ENCODE results near the gene SLC38A2. TPM values are rescaled to one million over a fixed set of nuclear protein-coding genes. Genes with fewer than 3 reads are reported as not detected.

Gene SLC38A2
- total RNA-seq, 1 experiment from 2014 or later: 453 TPM

DNA sequence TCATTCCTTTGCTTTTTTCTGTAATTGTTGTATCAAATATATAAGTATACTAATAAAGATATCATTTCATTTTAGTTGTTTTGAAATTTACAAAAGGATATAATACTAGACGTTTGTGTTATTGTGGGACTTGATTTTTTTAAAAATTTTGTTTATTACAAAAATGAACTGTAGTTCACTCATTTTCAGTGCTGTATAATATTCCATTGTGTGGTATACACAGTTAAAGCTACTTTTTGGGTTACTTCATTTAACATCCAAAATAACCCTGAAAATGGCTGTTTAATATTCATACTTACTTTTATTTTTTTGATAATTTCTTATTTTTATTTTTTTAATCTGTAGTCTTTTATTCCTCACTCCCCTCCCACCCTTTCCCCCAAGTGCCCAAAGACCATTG, 21.4 kb downstream of the SLC38A2 start:
- no peak overlapping the region for H2BK15ac ChIP-seq (ENCODE audit: low read depth, low read length)
- no peaks in the 10 kb centered on the region for H3K36me3 Mint-ChIP-seq (ENCODE audit: insufficient read depth in 1 of 3, low read depth in 3 of 3)
- no CpG with 5 or more reads among the region's 1 CpG for WGBS (ENCODE audit: extremely low coverage, insufficient read length, low lambda C conversion rate)

More for the DNA sequence above, 21.4 kb downstream of the SLC38A2 start:
- H2BK12ac ChIP-seq (ENCODE audit: insufficient read length, low read depth, low read length): no peak overlapping the region
- no peak overlapping the region for H2AFZ ChIP-seq (ENCODE audit: low read length)
- no peak overlapping the region for H4K8ac ChIP-seq (replicated peaks; ENCODE audit: insufficient read length, low read depth, low read length)
- DNase-seq: no peak
- H3K4me1 ChIP-seq (ENCODE audit: insufficient read depth, low read length): no peaks in the 10 kb centered on the region
- H3K4me3 Mint-ChIP-seq: no peak overlapping the region
- H3K56ac ChIP-seq (ENCODE audit: insufficient read length, low read depth, low read length): no peak overlapping the region
- no peaks in the 10 kb centered on the region for H3K4me1 Mint-ChIP-seq
- H3K23me2 ChIP-seq (ENCODE audit: insufficient read length, low read depth, low read length, poor library complexity, severe bottlenecking): no peaks in the 10 kb centered on the region
- TF ChIP-seq, protein P1, sequence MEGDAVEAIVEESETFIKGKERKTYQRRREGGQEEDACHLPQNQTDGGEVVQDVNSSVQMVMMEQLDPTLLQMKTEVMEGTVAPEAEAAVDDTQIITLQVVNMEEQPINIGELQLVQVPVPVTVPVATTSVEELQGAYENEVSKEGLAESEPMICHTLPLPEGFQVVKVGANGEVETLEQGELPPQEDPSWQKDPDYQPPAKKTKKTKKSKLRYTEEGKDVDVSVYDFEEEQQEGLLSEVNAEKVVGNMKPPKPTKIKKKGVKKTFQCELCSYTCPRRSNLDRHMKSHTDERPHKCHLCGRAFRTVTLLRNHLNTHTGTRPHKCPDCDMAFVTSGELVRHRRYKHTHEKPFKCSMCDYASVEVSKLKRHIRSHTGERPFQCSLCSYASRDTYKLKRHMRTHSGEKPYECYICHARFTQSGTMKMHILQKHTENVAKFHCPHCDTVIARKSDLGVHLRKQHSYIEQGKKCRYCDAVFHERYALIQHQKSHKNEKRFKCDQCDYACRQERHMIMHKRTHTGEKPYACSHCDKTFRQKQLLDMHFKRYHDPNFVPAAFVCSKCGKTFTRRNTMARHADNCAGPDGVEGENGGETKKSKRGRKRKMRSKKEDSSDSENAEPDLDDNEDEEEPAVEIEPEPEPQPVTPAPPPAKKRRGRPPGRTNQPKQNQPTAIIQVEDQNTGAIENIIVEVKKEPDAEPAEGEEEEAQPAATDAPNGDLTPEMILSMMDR (conservative IDR thresholded peaks at IDR 0.05): no peak
- no peaks in the 10 kb centered on the region for H3K9me3 Mint-ChIP-seq
- H3K27ac ChIP-seq (ENCODE audit: insufficient read length, low read depth, low read length): no peak overlapping the region
- H4K5ac ChIP-seq (ENCODE audit: insufficient read length, low read depth, low read length): no peak overlapping the region
- no peak overlapping the region for H2BK120ac ChIP-seq (ENCODE audit: low read depth, low read length, poor library complexity, severe bottlenecking)
- H3K9me3 ChIP-seq (ENCODE audit: control insufficient read depth, low read depth, low read length): no peaks in the 10 kb centered on the region
- no peaks in the 10 kb centered on the region for H3K79me2 ChIP-seq (ENCODE audit: insufficient read depth, low read length)
- no peak overlapping the region for H3K14ac ChIP-seq (ENCODE audit: insufficient read depth, low read length)
- H2AK5ac ChIP-seq (ENCODE audit: insufficient read length, low read length): no peak overlapping the region
- no peaks in the 10 kb centered on the region for H3K27me3 Mint-ChIP-seq (ENCODE audit: low read depth)
- H3T11ph ChIP-seq (ENCODE audit: low read length): no peak overlapping the region
- no peaks in the 10 kb centered on the region for H3K79me1 ChIP-seq (ENCODE audit: insufficient read depth, low read depth, low read length, poor library complexity, severe bottlenecking)
- H3K23ac ChIP-seq (ENCODE audit: insufficient read length, low read depth, low read length): no peak overlapping the region
- H3K4me2 ChIP-seq (ENCODE audit: insufficient read depth, insufficient read length, low read length): no peak overlapping the region
- no peak overlapping the region for H2BK20ac ChIP-seq (ENCODE audit: low read depth, low read length, poor library complexity, severe bottlenecking)
- H2BK5ac ChIP-seq (ENCODE audit: insufficient read length, low read length): no peak overlapping the region
- no peak overlapping the region for H3K9ac ChIP-seq (ENCODE audit: extremely low read depth, insufficient read length, low read length)
- H3K27me3 ChIP-seq (ENCODE audit: insufficient read depth, low read length): no peaks in the 10 kb centered on the region
- H4K91ac ChIP-seq (ENCODE audit: insufficient read length, low read depth, low read length): no peak overlapping the region
- H3K27ac Mint-ChIP-seq: no peak overlapping the region
- no peak overlapping the region for H3K18ac ChIP-seq (ENCODE audit: insufficient read length, low read depth, low read length)
- no peak overlapping the region for H3K4ac ChIP-seq (ENCODE audit: low read depth, low read length)
- no peaks in the 10 kb centered on the region for H4K20me1 ChIP-seq (ENCODE audit: control insufficient read depth, insufficient read depth, insufficient read length)
